Astrocyte of the cerebellum (primary cell): ENCODE data around the gene DSC2.

Source experiments
- DNase-seq: peaks from one replicate; pipeline ENCODE4 v3.0.0-alpha.2; 2011; ENCODE audit warnings: low read depth
- H3K4me3 ChIP-seq: 2 replicates; pipeline ENCODE4 v1.5.1; 2011; ENCODE audit warnings: mild to moderate bottlenecking, low read depth, low read length, moderate library complexity
- in situ Hi-C: cut with HindIII; loops from 2 replicates; pipeline ENCODE4 v1.10.0; 2017; ENCODE audit warnings: low sequenced_read_pairs
- TF ChIP-seq, protein P1 (sequence below): IDR thresholded peaks from 2 replicates; pipeline ENCODE4 v1.5.1; 2012; ENCODE audit warnings: low read length, low read depth, moderate library complexity, mild to moderate bottlenecking; ENCODE audit errors: missing control alignments

Gene DSC2

DNA sequence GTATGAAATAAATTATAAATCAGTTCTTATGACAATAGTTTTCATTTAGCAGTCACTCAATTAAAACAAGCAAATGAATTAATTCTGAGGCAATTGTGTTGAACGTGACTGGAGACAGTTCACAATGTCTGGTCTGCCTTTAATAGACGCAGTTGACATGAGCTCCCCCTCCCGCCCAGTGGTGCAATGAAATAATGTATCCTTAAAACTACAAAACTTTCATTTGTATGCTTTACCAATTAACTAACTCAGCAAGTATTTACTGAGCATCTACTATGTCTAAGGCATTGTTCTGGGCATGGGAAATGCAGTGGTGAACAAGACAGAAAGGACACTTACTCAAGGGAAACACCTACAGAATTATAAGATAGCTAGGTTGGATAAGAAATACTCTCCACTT lies 3.5 kb upstream of the DSC2 start:
- no peak for DNase-seq
- in situ Hi-C loops = no loop called here

GRCh38 chr18:31104444-31104843 lies 2.2 kb upstream of the DSC2 start:
- in situ Hi-C loops = no loop called here
- TF ChIP-seq, protein P1, sequence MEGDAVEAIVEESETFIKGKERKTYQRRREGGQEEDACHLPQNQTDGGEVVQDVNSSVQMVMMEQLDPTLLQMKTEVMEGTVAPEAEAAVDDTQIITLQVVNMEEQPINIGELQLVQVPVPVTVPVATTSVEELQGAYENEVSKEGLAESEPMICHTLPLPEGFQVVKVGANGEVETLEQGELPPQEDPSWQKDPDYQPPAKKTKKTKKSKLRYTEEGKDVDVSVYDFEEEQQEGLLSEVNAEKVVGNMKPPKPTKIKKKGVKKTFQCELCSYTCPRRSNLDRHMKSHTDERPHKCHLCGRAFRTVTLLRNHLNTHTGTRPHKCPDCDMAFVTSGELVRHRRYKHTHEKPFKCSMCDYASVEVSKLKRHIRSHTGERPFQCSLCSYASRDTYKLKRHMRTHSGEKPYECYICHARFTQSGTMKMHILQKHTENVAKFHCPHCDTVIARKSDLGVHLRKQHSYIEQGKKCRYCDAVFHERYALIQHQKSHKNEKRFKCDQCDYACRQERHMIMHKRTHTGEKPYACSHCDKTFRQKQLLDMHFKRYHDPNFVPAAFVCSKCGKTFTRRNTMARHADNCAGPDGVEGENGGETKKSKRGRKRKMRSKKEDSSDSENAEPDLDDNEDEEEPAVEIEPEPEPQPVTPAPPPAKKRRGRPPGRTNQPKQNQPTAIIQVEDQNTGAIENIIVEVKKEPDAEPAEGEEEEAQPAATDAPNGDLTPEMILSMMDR = no peak
- no peak overlapping the region for H3K4me3 ChIP-seq
- DNase-seq = no peak

More for the DNA sequence above, 3.5 kb upstream of the DSC2 start:
- no peak overlapping the region for H3K4me3 ChIP-seq
- TF ChIP-seq, protein P1 = no peak

GRCh38 chr18:31103423-31103822 lies 1.2 kb upstream of the DSC2 start:
- no peak overlapping the region for H3K4me3 ChIP-seq
- no peak for DNase-seq
- TF ChIP-seq, protein P1 = no peak
- in situ Hi-C loops = no loop called here

DNA sequence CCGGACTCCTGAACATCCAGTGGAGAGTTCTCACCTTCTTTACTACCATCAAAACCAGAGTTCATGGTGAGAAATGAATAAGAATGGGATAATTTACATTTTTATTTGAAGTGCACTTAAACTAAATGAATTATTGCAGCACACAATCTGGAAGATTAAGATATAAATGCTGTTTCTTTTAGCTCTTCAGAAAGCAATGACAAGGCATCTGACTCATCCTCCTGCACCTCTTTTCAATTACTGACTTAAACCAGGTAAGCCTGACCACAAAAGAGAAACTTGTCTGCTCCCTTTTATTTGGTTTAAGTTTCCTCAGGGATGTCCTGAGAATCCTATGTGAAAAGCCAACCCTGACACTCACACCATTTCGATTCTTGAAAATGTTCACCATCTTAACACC lies 720 bp upstream of the DSC2 start:
- no peak for DNase-seq
- in situ Hi-C loops = no loop called here
- no peak overlapping the region for H3K4me3 ChIP-seq
- TF ChIP-seq, protein P1 = no peak

DNA sequence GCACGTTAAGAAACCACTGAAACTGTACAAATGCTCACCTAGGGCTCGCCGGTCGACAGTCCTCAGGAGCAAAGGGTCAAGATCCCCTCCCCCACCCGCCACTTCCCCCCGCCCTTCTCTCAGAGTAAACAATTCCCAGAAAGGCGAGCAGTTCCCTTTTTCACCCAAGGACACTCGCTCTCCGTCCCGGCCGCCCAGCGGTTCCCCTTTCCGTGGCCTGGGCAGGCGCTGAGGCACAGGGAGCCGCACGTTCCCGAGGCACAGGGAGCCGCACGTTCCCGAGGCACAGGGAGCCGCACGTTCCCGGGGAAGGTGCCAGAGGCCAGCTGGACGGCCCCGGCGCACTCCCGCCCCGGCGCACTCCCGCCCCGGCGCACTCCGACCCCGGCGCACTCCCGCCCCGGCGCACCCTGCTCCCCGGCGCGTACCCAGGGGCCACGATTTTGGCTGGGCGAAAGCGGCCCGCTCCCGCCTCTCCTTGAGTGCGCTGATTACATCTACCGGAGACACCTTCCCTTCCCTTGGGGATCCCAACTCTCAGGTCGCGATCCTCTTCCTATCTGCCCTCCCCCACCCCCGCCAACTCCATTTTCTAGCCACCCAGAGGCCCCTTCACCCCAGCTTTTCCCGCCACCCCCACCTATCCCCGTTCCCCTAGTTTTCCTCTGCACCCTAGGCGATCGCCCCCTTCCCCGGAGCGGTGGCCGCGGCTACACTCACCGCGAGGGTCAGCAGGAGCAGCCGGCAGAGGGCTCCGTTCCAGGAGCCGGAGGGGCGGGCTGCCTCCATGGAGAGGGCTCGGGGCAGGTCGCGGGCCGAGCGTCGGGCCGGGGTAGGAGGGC lies 817 bp downstream of the DSC2 start:
- DNase-seq = no peak
- peak overlapping the region; percentile 57 for H3K4me3 ChIP-seq

GRCh38 chr18:31100436-31101182 lies 1.6 kb downstream of the DSC2 start:
- TF ChIP-seq, protein P1 = no peak
- DNase-seq = no peak
- in situ Hi-C loops = no loop called here
- peak overlapping the region; percentile 57 for H3K4me3 ChIP-seq

More for the DNA sequence above, 817 bp downstream of the DSC2 start:
- TF ChIP-seq, protein P1 = no peak
- in situ Hi-C loops = no loop called here
